Measurements from ENCODE around the gene TRIP12.

DNA sequence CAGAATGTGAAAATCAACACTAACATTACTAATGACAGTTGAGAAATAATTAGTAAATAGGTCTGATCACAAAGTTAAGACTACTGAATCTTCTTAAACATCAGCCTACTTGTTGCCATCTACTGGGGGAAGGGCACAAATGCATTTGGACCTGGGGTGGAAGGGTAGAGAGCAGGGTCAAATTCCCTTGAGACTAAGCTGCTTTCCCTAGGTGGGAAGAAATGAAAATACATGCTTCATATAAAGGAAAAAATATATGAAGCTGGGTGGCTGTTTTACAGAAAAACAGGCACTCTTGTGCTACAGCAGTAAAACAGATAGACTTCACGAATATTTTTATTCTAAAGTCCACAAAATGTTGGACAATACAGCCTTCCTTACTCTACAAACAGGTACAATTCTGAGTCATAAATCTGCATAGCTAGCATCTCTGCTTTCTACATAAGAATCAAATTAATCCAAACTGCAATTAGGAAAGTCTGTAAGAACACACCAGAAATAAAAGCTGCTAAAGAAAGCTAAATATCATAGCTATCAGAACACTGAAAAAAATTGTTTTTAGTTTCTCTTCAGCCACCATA, 10.9 kb downstream of the TRIP12 start:
- TF ChIP-seq YY1 (IDR thresholded peaks at IDR 0.05; ENCODE audit: insufficient read depth, insufficient read length) = no peak
- TF ChIP-seq ZNF274 (IDR thresholded peaks at IDR 0.05; ENCODE audit: low read depth, low read length) = no peak
